Measurements from ENCODE around the gene ARHGAP25. TPM values are rescaled to one million over a fixed set of nuclear protein-coding genes. Genes with fewer than 3 reads are reported as not detected.

Gene ARHGAP25
- total and polyA plus RNA-seq, 10 of the 15 experiments (the other 5 are each of a cell fraction or from before 2014, with no cell fraction given) = 0.15 to 1.0 (median 0.46) TPM

GRCh38 chr2:68745006-68745405, 10.4 kb downstream of the ARHGAP25 start (continued):
- TF ChIP-seq IRF5 (IDR thresholded peaks at IDR 0.05; ENCODE audit: borderline replicate concordance) (no peak), POU2F2 (IDR thresholded peaks at IDR 0.05; ENCODE audit: borderline replicate concordance, low read depth, low read length) (no peak), NFYA (IDR thresholded peaks at IDR 0.05; ENCODE audit: borderline replicate concordance, low read depth, low read length) (no peak), IRF4 (IDR thresholded peaks at IDR 0.05; ENCODE audit: low read depth, low read length) (no peak), NR2F1 (conservative IDR thresholded peaks at IDR 0.05) (no peak), POLR2A (IDR thresholded peaks at IDR 0.05; ENCODE audit: low read depth, low read length) (no peak), FOXM1 (IDR thresholded peaks at IDR 0.05; ENCODE audit: low read depth, low read length) (no peak)

- H3K79me2 ChIP-seq (ENCODE audit: control insufficient read depth, insufficient read depth, low read length) = no peaks in the 10 kb centered on the region
- H3K4me3 ChIP-seq = no peak overlapping the region
- DNase-seq (ENCODE audit: low read depth, low spot score) = no peak
- RAD21 ChIA-PET (ENCODE audit: unreplicated experiment) = interaction anchor here (1.4 kb wide), 1 partner anchor 283 kb away, joined by 5 read pairs; no protein-coding TSS in a partner anchor
- POLR2A ChIA-PET = no interaction called here
- CTCF ChIA-PET = interaction anchor here (3.8 kb wide), 1 partner anchor 37 kb away, joined by 11 read pairs; no protein-coding TSS in a partner anchor
- no peak overlapping the region for H3K27ac ChIP-seq (ENCODE audit: control insufficient read depth, insufficient read depth)
- no peaks in the 10 kb centered on the region; the same call in 1 of the 2 replicates for H3K4me1 ChIP-seq (ENCODE audit: control insufficient read depth, insufficient read depth, low read length)
- 92% methylated on average over 11 of the region's 11 CpGs for WGBS (ENCODE audit: insufficient coverage, insufficient replicate concordance, low lambda C conversion rate, missing lambda C conversion rate)
- no peak overlapping the region for H2AFZ ChIP-seq (ENCODE audit: control insufficient read depth, low read depth, low read length)
- H3K9ac ChIP-seq (ENCODE audit: control insufficient read depth, insufficient read depth, low read length) = no peak overlapping the region
- H3K36me3 ChIP-seq (ENCODE audit: control insufficient read depth in 2 of 2, insufficient read depth in 2 of 2, low read length in 1 of 2) = no peaks in the 10 kb centered on the region; a peak in 1 of 4 replicates
- intact Hi-C loops (cut with micrococcal nuclease; ENCODE audit: unreplicated experiment) = no loop called here
- H3K27me3 ChIP-seq (replicated peaks in 1 of 2; ENCODE audit: control insufficient read depth in 2 of 2, insufficient read depth in 2 of 2, low read length in 1 of 2) = peaks cover 0 to 1% of the 10 kb centered on the region in 2 experiments; a peak in 2 of 4 replicates
- no peaks in the 10 kb centered on the region for H3K9me3 ChIP-seq (replicated peaks; ENCODE audit: control insufficient read depth, insufficient read depth, low read length)
- H4K20me1 ChIP-seq (ENCODE audit: control insufficient read depth, insufficient read depth) = no peaks in the 10 kb centered on the region
- FAIRE-seq = no peak
- H3K4me2 ChIP-seq (ENCODE audit: control insufficient read depth, insufficient read depth) = no peak overlapping the region
- no TSS peak for BruUV-seq (replicated peaks)
- in situ Hi-C loops (cut with MboI) = no loop called here
- no peak for ATAC-seq
- TF ChIP-seq FOS (IDR thresholded peaks at IDR 0.05; ENCODE audit: borderline replicate concordance, extremely low read depth, insufficient read length) (no peak), NFXL1 (IDR thresholded peaks at IDR 0.05; ENCODE audit: borderline replicate concordance) (no peak), EED (IDR thresholded peaks at IDR 0.05; ENCODE audit: low read depth) (no peak)
- SMC1A ChIA-PET (ENCODE audit: uncharacterized antibody, unreplicated experiment) = no interaction called here
Observed at GRCh38 chr2:68746408-68746807, 11.8 kb downstream of the ARHGAP25 start.

Data from GM12878 (cell line).